ENCODE data around the gene DVL1.

GRCh38 chr1:1397839-1398523, 48.8 kb upstream of the DVL1 start:
- TF ChIP-seq POLR2A (IDR thresholded peaks at IDR 0.05; ENCODE audit: low read length): no peak
- TF ChIP-seq GATA1 (IDR thresholded peaks at IDR 0.05; ENCODE audit: low read depth, low read length): no peak

Measured in erythroblast (primary cell).